ENCODE data around the gene AURKAIP1.

AURKAIP1 gene

GRCh38 chr1:1342061-1342562 is 32.9 kb downstream of the AURKAIP1 start:
- DNase-seq (ENCODE audit: low read depth): no peak
- no peak overlapping the region for H3K4me3 ChIP-seq (ENCODE audit: low read depth, low read length)
- TF ChIP-seq CTCF (IDR thresholded peaks at IDR 0.05; ENCODE audit: low read depth, low read length) (no peak), MYC (IDR thresholded peaks at IDR 0.05; ENCODE audit: low read depth, low read length) (no peak)

GRCh38 chr1:1341549-1342021 is 33.4 kb downstream of the AURKAIP1 start:
- no peak overlapping the region for H3K4me3 ChIP-seq (ENCODE audit: low read depth, low read length)
- DNase-seq (ENCODE audit: low read depth): no peak
- TF ChIP-seq MAX (IDR thresholded peaks at IDR 0.05; ENCODE audit: low read depth, low read length) (no peak), POLR2A (IDR thresholded peaks at IDR 0.05; ENCODE audit: extremely low read depth, insufficient read length) (no peak), MYC (IDR thresholded peaks at IDR 0.05; ENCODE audit: low read depth, low read length) (no peak), CTCF (IDR thresholded peaks at IDR 0.05; ENCODE audit: low read depth, low read length) (no peak)

GRCh38 chr1:1340791-1341548 is 34.0 kb downstream of the AURKAIP1 start:
- no peak for DNase-seq (ENCODE audit: low read depth)
- no peak overlapping the region for H3K4me3 ChIP-seq (ENCODE audit: low read depth, low read length)
- TF ChIP-seq MYC (IDR thresholded peaks at IDR 0.05; ENCODE audit: low read depth, low read length) (no peak), MAX (IDR thresholded peaks at IDR 0.05; ENCODE audit: low read depth, low read length) (no peak), CTCF (IDR thresholded peaks at IDR 0.05; ENCODE audit: low read depth, low read length) (no peak), POLR2A (IDR thresholded peaks at IDR 0.05; ENCODE audit: extremely low read depth, insufficient read length) (no peak)

GRCh38 chr1:1340185-1340584 is 34.8 kb downstream of the AURKAIP1 start:
- DNase-seq (ENCODE audit: low read depth): no peak
- no peak overlapping the region for H3K4me3 ChIP-seq (ENCODE audit: low read depth, low read length)
- TF ChIP-seq MAX (IDR thresholded peaks at IDR 0.05; ENCODE audit: low read depth, low read length) (no peak), MYC (IDR thresholded peaks at IDR 0.05; ENCODE audit: low read depth, low read length) (no peak), CTCF (IDR thresholded peaks at IDR 0.05; ENCODE audit: low read depth, low read length) (no peak), POLR2A (IDR thresholded peaks at IDR 0.05; ENCODE audit: extremely low read depth, insufficient read length) (no peak)

- no peak for DNase-seq (ENCODE audit: low read depth)
- H3K4me3 ChIP-seq (ENCODE audit: low read depth, low read length): no peak overlapping the region
- TF ChIP-seq CTCF (IDR thresholded peaks at IDR 0.05; ENCODE audit: low read depth, low read length): no peak
- TF ChIP-seq MAX (IDR thresholded peaks at IDR 0.05; ENCODE audit: low read depth, low read length): no peak
- no peak for TF ChIP-seq POLR2A (IDR thresholded peaks at IDR 0.05; ENCODE audit: extremely low read depth, insufficient read length)
- no peak for TF ChIP-seq MYC (IDR thresholded peaks at IDR 0.05; ENCODE audit: low read depth, low read length)
Observed at GRCh38 chr1:1338278-1338677, 36.7 kb downstream of the AURKAIP1 start.

Data from NB4 (cell line).